H1 (cell line): ENCODE measurements around the gene TRAF4. TPM values are rescaled to one million over a fixed set of nuclear protein-coding genes. Genes with fewer than 3 reads are reported as not detected.

Source experiments
- ASH2L ChIP-seq: fragments of 200-600, 300-600 bp; sonication (generic); IDR thresholded peaks from one replicate; pipeline ENCODE4 v1.7.1; 2017; ENCODE audit warnings: low read length
- ATF2 ChIP-seq: IDR thresholded peaks from 2 replicates; pipeline ENCODE4 v1.6.1; 2012; ENCODE audit warnings: low read length, inconsistent platforms
- CBX8 ChIP-seq: fragments of 300-800, 300-1000 bp; sonication (generic); IDR thresholded peaks from 2 replicates; pipeline ENCODE4 v1.7.1; 2016; ENCODE audit warnings: low read depth, low read length, borderline replicate concordance
- CEBPB ChIP-seq: IDR thresholded peaks from 2 replicates; pipeline ENCODE4 v1.6.1; 2012; ENCODE audit warnings: low read depth, low read length
- EGR1 ChIP-seq: IDR thresholded peaks from 2 replicates; pipeline ENCODE4 v1.6.1; 2011; ENCODE audit warnings: low read depth, low read length, borderline replicate concordance
- FOSL1 ChIP-seq: IDR thresholded peaks from 2 replicates; pipeline ENCODE4 v1.6.1; 2011; ENCODE audit warnings: mild to moderate bottlenecking, low read depth, low read length, moderate library complexity; ENCODE audit not compliant: insufficient read depth
- JUN ChIP-seq: IDR thresholded peaks from 2 replicates; pipeline ENCODE4 v1.6.1; 2011; ENCODE audit warnings: low read depth, mild to moderate bottlenecking, improper control_type of control experiment, low read length
- JUND ChIP-seq: IDR thresholded peaks from 2 replicates; pipeline ENCODE4 v1.6.1; 2011; ENCODE audit warnings: mild to moderate bottlenecking, improper control_type of control experiment, low read length
- KDM5A ChIP-seq: fragments of 200-600 bp; IDR thresholded peaks from 2 replicates; pipeline ENCODE4 v1.7.1; 2012; ENCODE audit warnings: mild to moderate bottlenecking, low read length, inconsistent platforms, mixed read lengths
- NRF1 ChIP-seq: IDR thresholded peaks from 2 replicates; pipeline ENCODE4 v1.6.1; 2011; ENCODE audit warnings: mild to moderate bottlenecking, low read depth, low read length, improper control_type of control experiment
- POLR2A ChIP-seq, 2 experiments: IDR thresholded peaks; 1 replicate in 1 of 2; 2 replicates in 1 of 2; pipeline ENCODE4 v1.6.1; 2011; ENCODE audit warnings: low read depth in 2 of 2, low read length in 2 of 2, mild to moderate bottlenecking in 2 of 2; ENCODE audit errors: control extremely low read depth in 1 of 2
- RFX5 ChIP-seq: IDR thresholded peaks from 2 replicates; pipeline ENCODE4 v1.6.1; 2011; ENCODE audit warnings: low read depth, low read length, improper control_type of control experiment, borderline replicate concordance
- RXRA ChIP-seq: IDR thresholded peaks from 2 replicates; pipeline ENCODE4 v1.6.1; 2011; ENCODE audit warnings: low read depth, mild to moderate bottlenecking, low read length, moderate library complexity; ENCODE audit not compliant: insufficient read depth
- SP4 ChIP-seq: IDR thresholded peaks from 2 replicates; pipeline ENCODE4 v1.6.1; 2012; ENCODE audit warnings: low read length, inconsistent platforms
- TAF7 ChIP-seq: optimal IDR thresholded peaks from 2 replicates; pipeline ENCODE3; 2011; ENCODE audit warnings: low read depth, mild to moderate bottlenecking, inconsistent platforms, low read length, moderate library complexity, borderline replicate concordance
- TBP ChIP-seq: IDR thresholded peaks from 2 replicates; pipeline ENCODE4 v1.6.1; 2011; ENCODE audit warnings: low read depth, low read length, improper control_type of control experiment
- USF2 ChIP-seq: IDR thresholded peaks from 2 replicates; pipeline ENCODE4 v1.6.1; 2011; ENCODE audit warnings: low read length, improper control_type of control experiment
- polyA plus RNA-seq, 7 experiments: library from polyadenylated mRNA; depleted of rRNA in 3 of 7; stranded (reverse) in 5 of 7; unstranded in 2 of 7; fragments of >200 nt in 5 of 7; fragments of 200-250 nt in 2 of 7; gene quantifications; 1 replicate in 5 of 7; 2 replicates in 1 of 7; 4 replicates in 1 of 7; pipeline versions ENCODE4 v1.2.1 to v1.2.3, GENCODE V29; 2011 to 2013; ENCODE audit warnings: missing spikeins in 2 of 7, mixed read lengths in 2 of 7
- total RNA-seq: library from RNA; stranded (reverse); fragmentation: NEBNext Ultra II Directional; extraction: Animal tissue kit (Norgen Biotek cat#: 25700); gene quantifications from 2 replicates; pipeline ENCODE4 v1.2.1, GENCODE V29; 2021

The TRAF4 gene
- total and polyA plus RNA-seq, 2 of the 8 experiments (the other 6 are each of a cell fraction or from before 2014, with no cell fraction given) = 167 to 170 TPM

- no peak for TF ChIP-seq JUND
- TF ChIP-seq FOSL1 = no peak
- no peak; the same call in 1 of the 2 replicates for TF ChIP-seq EGR1
- peak in 1 of 2 experiments; percentile 69; a peak in 1 of 3 replicates for TF ChIP-seq POLR2A (IDR thresholded peaks at IDR 0.05; ENCODE audit: control extremely low read depth in 1 of 2, low read depth in 2 of 2, low read length in 2 of 2)
- no peak for TF ChIP-seq KDM5A
- no peak for TF ChIP-seq CEBPB
- TF ChIP-seq SP4 = peak; percentile 79; the same call in 1 of the 2 replicates
- 0 out of 2 replicates have a peak, but pooled peaks have one; percentile 10 for TF ChIP-seq NRF1
- no peak for TF ChIP-seq USF2
- no peak for TF ChIP-seq RFX5
- TF ChIP-seq TBP = 0 out of 2 replicates have a peak, but pooled peaks have one; percentile 21
- no peak for TF ChIP-seq RXRA
- no peak for TF ChIP-seq CBX8
- no peak for TF ChIP-seq ATF2
- TF ChIP-seq ASH2L = peak; percentile 35
- no peak for TF ChIP-seq JUN
- no peak for TF ChIP-seq TAF7
Observed at GRCh38 chr17:28728364-28729200, 15.2 kb upstream of the TRAF4 start, which contains the start of gene NEK8 (continued).
